HG02588 (cell line): ENCODE data around the gene TBC1D2B.

ENCODE experiments used
- ATAC-seq: cut with Tn5 transposase; IDR thresholded peaks from one replicate; pipeline ENCODE4 v1.9.1; 2021; ENCODE audit warnings: mild to moderate bottlenecking, moderate library complexity; ENCODE audit not compliant: unreplicated experiment

TBC1D2B gene

DNA sequence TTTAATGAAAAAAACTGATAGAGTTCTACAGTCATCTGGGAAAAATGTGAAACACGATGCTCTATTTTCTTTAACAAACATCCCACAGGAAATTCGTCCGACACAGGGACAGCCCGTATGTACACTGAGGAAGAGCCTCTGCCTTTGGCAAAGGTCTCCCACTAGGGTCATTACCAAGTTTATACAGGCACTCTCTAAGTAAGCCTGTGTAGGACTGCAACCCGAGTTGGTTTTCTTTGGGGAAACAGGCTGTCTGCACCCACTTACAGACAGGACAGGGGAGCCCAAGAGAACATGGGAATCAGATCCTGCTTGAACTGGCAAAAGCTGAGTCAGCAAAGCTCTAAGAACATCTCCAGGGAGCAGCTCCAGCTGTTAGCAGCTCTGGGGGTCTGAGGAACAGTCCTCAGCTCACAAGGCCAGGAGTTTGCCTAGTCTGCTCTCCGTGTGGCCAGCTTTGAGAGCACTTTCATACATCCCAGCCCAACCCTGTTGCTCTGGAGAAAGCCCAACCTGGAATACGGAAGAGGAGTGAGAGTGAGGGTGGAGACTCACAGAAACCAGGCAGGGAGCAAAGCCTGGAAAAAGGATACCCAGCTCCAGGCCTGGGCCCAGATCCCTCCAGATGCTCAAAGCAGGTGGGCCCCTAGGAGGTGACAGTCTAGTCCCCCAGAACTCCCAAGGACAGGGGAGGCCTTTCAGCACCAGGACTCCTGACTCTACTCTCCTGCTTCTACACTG, 1.9 kb downstream of the TBC1D2B start:
- no peak for ATAC-seq

DNA sequence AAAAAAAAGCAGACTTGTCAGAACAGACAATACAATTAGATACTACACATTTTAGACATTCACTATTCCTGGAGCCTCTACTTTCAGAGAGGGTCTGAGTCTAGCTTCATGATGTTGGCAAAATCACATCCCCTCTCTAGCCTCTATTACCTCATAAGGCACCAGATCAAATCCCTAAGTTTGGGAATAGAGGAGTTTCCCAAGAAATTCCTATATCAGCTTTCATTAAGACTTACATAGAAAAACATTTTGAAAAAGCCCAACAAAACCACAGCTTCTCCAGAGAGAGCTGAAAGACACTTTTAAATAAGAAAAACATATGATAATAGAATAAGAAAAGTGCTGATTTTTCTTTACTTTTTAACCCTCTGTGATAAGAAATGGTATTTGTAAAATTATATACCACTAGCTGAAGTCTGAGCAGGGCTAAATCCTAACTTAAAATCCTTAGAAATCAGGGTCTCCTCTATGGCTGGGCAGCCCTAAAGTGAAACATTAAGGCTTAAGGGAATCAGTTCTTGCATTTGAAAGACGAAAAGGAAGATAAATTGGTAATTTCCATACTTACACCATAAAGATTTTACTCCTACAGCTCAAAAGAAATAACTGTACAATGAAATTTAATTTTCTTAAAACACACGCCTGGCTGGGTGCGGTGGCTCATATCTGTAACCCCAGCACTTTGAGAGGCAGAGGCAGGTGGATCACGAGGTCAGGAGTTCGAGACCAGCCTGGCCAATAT, 4.3 kb downstream of the TBC1D2B start:
- ATAC-seq, result no peak

DNA sequence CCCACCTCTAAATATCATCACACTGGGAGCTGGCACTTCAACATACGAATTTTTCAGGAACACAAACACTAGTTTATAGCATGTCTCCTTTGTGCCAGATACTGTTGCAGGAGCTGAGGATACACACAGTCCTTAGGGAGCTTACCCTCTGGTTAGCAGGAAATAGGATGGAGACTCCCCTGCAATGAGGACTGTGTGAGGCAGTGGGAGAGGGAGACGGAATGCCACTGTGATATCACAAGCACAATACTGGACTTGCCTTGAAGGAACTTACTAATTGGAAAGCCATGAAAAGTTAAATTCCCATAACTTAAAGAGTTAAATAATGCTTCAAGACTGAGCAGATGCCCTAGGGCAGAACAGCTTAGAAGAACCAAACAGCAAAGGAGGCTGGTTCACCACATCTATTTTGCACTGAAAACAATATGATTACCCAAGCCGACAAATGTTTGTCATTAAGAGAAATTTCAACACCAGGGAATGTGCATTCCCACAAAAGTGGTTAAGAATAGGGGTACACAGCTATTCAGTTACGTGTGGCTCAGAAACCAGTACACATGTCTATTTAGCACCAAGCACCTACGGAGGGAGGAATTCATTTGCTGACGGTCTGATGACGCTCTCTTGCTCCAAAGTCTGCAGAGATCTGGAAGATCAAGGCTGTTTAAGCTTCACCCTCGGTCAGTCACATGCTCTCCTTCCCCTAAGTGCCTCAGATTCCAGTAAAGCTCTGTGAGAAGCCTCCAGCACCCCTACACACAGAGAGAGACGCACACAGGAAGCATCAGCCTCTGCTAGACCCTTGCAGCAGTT, 5.2 kb downstream of the TBC1D2B start:
- no peak for ATAC-seq

DNA sequence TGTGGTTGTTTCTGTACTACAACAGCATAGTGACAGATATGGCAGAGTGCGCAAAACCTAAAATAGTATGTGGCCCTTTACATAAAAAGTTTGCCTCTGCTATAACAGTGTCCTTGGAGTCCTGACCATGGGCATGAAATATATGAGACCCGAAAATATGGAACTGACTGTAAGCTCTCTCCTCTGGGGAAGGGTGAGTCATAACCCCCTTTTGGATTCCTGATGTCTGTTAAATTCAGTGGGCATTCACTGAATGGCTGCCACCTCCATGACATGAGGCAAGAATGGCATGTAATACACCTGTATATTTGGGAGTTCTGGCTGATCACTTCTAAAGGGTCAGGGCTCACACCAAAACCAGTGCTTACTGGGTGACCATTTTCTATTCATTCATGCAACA, 6.1 kb downstream of the TBC1D2B start:
- no peak for ATAC-seq

DNA sequence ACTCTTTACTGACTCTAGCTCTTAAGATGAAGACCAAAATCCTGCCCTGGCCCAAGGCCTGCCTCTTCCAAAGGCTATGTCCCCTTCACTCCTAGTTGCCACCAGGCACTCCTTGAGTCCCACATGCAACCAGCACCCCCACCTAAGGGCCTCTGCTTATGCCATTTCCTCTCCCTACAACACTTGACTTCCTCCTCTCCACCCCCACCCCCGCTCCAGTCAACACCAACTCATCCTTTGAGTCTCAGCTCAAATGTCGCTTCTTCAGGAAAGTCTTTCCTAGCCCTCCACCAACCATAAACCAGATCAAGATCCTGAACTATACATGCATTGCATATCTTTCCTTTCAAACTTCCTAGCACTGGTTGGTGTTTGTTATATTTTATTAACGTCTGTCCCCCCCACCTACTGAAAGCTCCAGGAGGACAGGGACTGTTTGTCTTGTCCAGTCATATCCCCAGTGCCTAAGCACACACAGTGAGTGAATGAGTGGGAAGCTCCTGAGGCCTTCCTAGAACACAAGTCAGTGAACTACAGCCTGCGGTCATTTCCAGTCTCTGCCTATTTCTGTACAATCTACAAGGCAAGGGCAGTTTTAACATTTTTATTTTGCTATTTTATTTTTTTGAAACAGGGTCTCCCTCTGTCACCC, 7.3 kb downstream of the TBC1D2B start:
- ATAC-seq, result no peak

DNA sequence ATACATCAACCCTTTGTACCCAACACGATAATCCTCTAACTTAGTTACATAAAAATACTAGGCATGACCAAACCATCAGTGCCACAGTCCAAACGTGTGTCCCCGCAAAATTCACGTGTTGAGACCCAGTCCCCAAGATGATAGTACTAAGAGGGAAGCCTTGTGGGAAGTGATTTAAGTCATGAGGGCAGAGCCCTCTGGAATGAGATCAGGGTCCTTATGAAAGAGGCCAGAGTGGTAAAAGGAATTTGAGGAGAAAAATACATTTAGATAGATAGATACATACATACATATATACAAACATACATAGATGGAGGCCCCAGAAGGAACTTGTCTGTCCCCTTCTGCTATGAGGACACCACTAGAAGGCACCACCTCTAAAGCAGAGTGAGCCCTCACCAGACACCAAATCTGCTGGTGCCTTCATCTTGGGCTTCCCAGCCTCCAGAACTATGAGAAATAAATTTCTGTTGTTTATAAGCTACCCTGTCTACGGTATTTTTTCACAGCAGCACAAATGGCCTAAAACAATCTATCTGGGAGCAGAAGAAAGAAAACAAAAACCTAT, 8.0 kb downstream of the TBC1D2B start:
- no peak for ATAC-seq

DNA sequence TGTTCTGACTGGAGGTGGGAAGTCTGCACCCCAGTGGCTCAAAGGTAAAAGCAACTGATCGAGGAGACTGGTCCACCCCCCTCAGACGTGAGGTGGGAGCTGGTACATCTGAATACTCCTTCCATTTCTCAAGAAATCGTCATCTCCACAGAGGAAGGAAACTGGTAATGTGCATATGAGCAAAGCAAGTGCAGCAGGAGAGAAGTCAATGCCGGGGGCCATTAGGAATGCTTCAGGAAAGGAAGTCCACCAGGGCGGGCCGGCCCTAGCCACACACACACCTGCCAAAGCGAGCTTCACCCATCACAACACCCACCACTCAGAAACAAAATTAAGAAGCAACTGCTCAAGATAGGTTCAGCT, 8.5 kb downstream of the TBC1D2B start:
- peak; percentile 8 for ATAC-seq

DNA sequence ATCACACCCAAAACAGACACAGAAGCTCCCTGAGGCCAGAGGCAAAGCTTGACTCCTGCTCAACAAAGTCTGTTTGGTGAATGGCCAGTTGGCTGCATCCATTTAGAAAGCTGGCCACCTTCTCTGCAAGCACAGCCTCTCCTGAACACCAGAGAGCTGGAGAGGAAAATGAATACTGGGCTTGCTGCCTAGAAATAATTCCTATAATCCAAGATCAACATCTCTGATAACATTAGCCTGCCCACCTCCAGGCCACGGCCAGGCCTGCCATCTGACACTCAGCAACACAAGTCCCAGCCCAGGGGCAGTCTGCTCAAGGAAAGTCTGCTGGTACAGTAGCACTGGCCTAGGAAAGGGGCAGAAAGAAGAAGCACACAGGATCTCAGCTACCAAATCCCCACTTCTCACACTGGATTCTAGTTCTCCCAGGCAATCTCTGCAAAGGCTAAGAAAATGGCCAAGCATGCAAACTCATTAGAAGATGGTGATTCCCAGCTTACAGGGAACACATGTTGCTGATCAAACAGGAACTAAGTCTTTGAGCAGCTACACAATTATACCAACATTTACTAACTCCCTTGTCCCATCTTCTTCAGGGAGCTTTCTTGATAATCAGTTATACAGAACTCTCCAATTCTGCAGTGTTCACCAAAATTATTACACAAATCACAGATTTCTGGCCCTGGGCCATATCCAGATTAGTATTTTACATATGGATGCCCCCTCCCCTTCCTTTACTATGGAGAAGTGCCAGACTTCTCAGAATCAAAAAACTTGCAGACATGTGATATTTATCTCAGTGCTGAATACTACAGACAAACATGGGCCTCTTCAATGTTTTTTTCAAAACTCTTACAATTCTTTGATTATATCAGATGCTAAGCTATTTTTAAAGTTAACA, 9.9 kb downstream of the TBC1D2B start:
- no peak for ATAC-seq

DNA sequence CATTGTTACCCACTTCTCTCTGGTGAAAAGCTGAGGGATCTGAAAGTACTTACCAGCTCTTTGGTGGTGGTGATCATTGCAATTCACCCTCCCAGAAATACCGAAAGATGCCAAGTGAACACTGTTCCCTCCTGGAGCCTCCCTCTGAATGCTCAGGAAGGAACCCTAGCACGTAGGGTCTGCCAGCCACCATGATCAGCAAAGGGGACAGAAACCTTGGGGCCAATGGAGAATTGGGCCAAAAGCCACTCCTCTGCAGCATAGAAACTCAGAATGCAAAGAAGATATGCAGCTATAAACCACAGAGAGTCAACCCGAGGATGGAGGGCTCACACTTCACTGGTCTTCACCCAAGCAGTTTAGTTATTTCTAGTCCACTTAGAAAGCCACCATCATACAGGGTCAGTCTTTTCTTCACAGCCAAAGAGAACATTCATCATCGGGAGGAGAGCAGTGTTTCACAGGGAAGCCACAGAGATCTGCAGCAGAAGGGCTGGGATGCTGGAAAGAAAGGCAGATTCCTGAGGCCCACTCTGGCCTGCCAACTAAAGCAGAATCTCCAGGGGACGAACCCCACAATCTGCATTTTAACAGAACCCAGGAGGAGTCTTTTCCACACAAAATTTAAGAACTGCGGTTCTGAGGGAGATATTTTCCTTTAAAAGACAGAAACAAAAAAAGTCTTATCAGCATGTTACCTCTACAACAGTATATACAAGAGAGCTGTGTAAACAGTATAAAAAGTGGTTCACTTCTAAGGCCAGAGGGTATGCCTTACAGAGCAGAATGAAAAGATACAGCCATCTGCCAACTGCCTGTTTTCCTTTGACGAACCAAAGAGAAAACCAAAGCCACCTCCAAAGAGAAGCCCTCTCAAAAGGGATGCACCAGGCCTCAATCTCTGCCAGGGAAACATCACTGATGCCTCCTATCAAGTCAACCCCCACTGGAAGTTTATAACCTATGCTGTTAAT, 11.3 kb downstream of the TBC1D2B start:
- ATAC-seq, result peak; percentile 63

DNA sequence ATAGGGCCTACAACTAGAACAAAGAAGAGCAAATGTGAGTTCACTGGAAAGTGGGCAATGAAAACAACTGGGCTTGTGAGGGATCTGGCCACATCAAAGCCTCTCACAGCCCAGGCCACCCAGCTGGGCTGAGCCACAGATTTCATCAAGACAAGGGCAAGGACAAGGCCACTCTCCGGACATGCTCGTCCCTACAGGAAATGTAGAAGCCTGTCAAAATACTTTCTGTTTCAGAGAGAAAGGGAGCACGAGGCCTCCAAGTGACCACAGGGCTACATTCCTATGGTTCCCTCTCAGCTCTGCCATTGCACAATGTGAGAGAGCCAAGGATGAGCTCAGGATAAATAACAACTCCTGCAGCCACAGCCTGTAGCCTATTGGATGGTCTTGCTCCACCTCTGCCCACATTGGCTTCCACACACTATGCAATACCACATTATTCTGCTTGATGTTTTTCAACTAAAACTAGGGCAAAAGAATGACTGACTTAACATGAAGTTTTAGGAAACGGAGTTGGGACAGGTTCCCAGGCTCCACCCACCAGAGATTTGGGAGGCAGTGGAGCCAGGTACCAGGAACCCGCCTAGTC, 12.1 kb downstream of the TBC1D2B start:
- ATAC-seq, result no peak

DNA sequence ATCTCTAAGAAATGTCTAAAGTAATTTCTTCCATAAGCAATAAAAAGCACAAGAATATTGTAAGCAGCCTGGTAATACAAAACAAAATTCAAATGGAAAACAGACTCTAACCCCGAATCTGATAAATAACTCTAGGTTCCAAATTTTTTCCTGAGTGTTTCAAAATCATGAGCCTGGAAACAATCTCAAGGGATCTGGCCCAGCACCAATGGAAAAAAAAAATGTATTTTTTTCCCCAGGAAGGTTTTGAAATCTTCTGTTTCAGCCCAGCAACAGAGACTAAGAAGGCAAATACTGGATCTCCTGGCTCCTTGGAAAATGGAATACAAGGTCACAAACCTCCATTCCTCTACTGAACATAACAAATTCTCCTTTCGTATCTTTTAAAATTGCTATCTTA, 13.0 kb downstream of the TBC1D2B start:
- no peak for ATAC-seq

DNA sequence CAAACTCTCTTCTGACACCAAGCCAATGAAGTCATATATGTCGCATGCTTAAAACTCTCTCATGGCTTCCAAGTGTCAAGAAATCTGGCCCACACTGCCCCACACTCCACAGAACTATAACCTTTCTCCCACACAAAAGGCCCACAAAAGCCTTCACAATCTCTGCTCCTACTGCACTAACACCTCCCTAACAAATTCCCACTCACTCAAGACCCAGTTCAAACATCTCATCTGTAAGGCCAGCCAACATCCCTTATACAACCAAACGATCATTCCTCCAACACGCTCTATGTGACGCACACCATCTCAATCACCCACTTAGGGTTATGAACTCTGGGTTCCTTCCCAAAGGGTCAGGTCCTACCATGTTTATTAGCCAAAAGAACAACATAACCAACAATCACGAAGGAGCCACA, 13.5 kb downstream of the TBC1D2B start:
- no peak for ATAC-seq

DNA sequence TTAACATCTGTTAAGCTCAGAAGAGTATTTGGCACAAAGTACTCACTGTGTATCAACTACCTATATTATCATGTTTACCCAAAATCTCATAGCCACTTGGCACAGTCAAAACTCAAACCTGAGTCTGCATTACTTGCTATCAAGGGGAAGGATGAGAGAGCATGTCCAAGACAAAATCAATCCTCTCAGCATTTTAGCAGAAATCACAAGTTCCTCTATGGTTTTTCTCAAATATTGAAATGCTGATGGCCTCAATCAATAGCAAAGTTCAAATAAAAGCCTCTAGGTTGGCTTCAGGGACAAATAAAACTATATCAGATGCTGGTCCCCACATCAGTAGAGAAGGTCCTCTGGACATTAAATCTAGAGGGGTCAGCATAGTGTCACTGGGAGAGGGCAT, 14.3 kb downstream of the TBC1D2B start:
- no peak for ATAC-seq

DNA sequence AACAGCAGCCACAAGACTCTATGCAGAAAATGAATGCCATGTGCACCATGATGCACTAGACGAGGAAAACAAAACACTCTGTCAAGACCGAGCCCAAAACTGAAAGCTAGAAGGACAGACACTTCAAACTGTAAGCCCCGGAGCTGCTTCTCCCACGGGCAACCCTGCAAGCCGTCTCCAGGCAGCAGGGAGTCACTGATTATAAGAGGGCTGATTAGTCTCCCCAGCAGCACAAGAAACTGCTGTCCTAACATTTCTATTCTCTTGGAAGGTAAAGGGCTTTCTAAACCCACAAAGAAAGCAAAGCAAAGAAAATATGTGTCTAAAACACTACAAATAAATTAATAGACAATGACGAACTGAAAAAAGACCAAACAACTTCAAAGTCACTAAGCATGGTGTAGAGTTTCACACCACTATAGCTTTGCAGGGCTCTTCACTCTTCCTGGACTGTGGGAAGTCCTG, 15.5 kb downstream of the TBC1D2B start:
- ATAC-seq, result no peak

DNA sequence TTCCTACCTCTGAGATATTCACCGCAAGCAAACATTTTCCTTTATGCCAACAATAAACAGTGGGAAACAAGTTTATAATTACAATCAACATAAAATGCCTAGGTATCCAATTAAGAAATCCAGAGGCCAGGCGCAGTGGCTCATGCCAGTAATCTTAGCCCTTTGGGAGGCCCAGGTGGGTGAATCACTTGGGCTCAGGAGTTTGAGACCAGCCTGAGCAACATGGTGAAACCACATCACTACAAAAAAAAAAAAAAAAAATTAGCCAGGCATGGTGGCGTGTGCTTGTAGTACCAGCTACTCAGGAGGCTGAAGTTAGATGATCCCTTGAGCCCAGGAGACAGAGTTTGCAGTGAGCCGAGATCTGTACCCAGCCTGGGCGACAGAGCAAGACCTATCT, 17.3 kb downstream of the TBC1D2B start:
- no peak for ATAC-seq

DNA sequence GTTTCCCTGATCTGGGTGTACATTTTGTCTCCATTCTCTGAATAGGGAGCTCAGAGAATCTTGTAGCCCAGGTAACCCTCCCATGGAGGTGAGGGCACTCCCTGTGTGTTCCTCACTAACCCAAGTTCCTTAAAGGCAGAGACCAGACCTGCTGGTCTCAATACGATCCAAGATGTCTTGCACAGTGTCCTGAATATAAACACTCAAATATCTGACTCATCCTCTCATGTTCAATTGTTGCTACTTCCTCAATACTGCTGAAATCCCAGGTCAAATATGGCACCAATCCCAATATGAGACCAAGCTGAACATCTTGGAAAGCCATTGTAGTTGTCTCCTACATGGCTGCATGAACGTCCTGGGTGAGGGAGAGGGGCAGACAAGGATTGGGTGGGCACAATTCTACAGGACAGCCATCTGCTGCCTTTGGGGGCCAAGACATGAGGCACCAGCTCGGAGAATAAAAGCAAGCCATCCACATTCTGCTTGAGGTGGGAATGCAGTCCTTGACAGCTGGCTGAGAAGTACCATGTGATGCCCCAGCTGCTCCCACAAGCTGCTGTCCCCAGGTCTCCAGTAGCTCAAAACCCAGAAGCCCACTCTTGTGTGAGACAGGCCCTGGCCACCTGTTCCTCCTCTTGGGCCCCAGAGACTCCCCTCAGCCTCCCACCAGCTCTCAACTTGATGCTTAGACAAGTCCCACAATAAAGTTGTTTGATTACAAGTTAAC, 18.2 kb downstream of the TBC1D2B start:
- ATAC-seq, result no peak

DNA sequence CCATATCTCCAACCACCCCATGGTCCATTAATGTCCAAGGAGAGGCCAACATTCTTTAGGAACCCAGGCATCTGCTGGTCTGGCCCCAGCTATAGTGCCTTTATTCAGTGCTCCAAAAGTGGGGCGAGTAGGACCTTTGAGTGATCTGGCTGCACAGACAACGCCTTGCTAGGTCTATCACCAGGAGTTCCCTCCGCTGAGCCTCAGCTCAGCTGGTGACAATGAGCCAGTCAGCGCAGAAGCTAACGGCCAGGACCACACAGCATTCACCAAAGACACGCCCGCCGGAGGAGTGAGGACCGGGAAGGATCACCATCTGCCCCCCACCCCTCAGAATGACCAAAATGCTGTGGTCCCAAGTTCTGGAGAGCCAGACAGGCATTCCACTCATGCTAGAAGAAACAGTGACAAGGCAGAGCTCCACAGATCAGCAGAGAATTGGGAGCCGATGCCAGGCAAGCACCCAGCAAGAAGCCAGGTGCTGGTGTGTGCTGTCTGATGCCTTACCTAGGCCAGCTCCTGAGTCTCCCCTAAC, 19.0 kb downstream of the TBC1D2B start:
- no peak for ATAC-seq
